IPS DF 6.9 (cell line): Measurements from ENCODE around the gene C2orf68.
"Not testable (repeated sequence)": the region's sequence is repeated elsewhere in the genome, so short reads cannot be mapped to it uniquely, and the experiment has no call there.

ENCODE experiments used
- DNase-seq: peaks from one replicate; pipeline ENCODE4 v3.0.0-alpha.2; 2013; ENCODE audit warnings: low read depth, low spot score
- H3K27ac ChIP-seq: one replicate; pipeline ENCODE4 v1.5.1; 2013; ENCODE audit warnings: low read length, control low read depth
- H3K27me3 ChIP-seq: 2 replicates; pipeline ENCODE4 v1.6.1; 2013; ENCODE audit warnings: mild to moderate bottlenecking, low read length; ENCODE audit not compliant: control insufficient read depth, insufficient read depth
- H3K36me3 ChIP-seq: 2 replicates; pipeline ENCODE4 v1.6.1; 2013; ENCODE audit warnings: low read length; ENCODE audit not compliant: control insufficient read depth, insufficient read depth
- H3K4me1 ChIP-seq: 2 replicates; pipeline ENCODE4 v1.6.1; 2013; ENCODE audit warnings: low read length; ENCODE audit not compliant: control insufficient read depth, insufficient read depth
- H3K4me3 ChIP-seq: 2 replicates; pipeline ENCODE4 v1.5.1; 2013; ENCODE audit warnings: mild to moderate bottlenecking, low read length
- H3K9me3 ChIP-seq: 2 replicates; pipeline ENCODE4 v1.6.1; 2013; ENCODE audit warnings: low read length, inconsistent platforms; ENCODE audit not compliant: control insufficient read depth, insufficient read depth
- whole genome bisulfite sequencing: extraction: QIAGEN DNeasy Blood & Tissue Kit; methylation state at CpG from one replicate; pipeline ENCODE4 v1.1.7; 2013; ENCODE audit warnings: mixed read lengths, missing lambda C conversion rate; ENCODE audit not compliant: insufficient read length, insufficient coverage; 5-methylcytosine and 5-hydroxymethylcytosine counted together

Gene C2orf68, protein sequence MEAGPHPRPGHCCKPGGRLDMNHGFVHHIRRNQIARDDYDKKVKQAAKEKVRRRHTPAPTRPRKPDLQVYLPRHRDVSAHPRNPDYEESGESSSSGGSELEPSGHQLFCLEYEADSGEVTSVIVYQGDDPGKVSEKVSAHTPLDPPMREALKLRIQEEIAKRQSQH

GRCh38 chr2:85611705-85612587, at the start of gene C2orf68:
TSS of gene C2orf68 (minus strand) at chr2:85612066. CDS start at chr2:85611984, 82 bp downstream.
- H3K4me3 ChIP-seq: peak within 1 kb of the TSS; percentile 88
- no CpG with 5 or more reads among the region's 73 CpGs for WGBS
- H3K27ac ChIP-seq: no peak within 1 kb of the TSS
- H3K36me3 ChIP-seq: peaks cover 5% of the 10 kb centered on the region; the same call in 1 of the 2 replicates
- no peaks in the 10 kb centered on the region for H3K9me3 ChIP-seq
- DNase-seq: peak; percentile 75
- H3K4me1 ChIP-seq: no peaks in the 10 kb centered on the region
- no peaks in the 10 kb centered on the region for H3K27me3 ChIP-seq

DNA sequence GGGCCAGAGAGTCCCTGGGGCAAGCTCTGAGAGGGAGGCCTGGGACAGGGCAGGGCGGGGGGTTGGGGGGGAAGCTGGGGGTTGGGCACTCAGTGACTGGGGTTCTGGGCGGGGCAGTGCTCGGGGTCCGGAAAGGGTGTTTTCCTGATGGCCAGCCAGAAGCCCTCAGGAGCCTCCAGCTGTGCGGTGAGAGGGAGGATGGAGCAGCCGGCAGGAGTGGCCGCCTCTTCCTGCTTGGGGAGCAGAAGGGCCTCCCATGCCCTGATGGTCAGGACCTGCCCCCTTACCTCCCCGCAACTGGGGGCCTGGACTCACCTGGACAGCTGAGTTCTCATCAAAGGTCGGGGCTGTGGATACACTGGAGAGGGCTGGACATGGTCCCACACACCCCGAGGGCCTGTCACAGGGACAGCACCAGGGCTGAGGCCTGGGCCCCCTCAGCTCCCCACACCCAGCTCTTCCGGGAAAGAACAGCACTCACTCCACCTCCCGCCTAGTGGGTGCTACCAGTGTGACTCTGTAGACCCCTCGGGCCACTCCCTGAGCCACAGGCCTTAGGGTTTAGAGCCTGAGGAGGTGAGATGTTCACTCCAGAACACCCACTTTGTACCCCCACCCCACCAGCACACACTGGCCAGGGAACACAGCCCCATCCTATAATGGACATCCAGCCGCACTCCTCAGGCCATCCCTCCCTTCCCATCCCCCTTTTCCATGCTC, 49.4 kb upstream of the C2orf68 start:
- H3K36me3 ChIP-seq: peaks cover 5% of the 10 kb centered on the region; the same call in 1 of the 2 replicates
- peaks cover 1% of the 10 kb centered on the region; the same call in 1 of the 2 replicates for H3K4me1 ChIP-seq
- WGBS: no CpG with 5 or more reads among the region's 14 CpGs
- H3K9me3 ChIP-seq: no peaks in the 10 kb centered on the region
- no peak overlapping the region for H3K4me3 ChIP-seq
- no peaks in the 10 kb centered on the region for H3K27me3 ChIP-seq
- H3K27ac ChIP-seq: no peak overlapping the region
- no peak for DNase-seq

- Histone ChIP-seq H3K27ac (no peak overlapping the region), H3K9me3 (no peaks in the 10 kb centered on the region), H3K4me3 (no peak overlapping the region), H3K36me3 (peaks cover 5% of the 10 kb centered on the region; the same call in 1 of the 2 replicates), H3K27me3 (no peaks in the 10 kb centered on the region), H3K4me1 (peaks cover 1% of the 10 kb centered on the region; the same call in 1 of the 2 replicates)
- no CpG with 5 or more reads among the region's 7 CpGs for WGBS
- no peak for DNase-seq
Measured at GRCh38 chr2:85660725-85661124, 48.9 kb upstream of the C2orf68 start.

DNA sequence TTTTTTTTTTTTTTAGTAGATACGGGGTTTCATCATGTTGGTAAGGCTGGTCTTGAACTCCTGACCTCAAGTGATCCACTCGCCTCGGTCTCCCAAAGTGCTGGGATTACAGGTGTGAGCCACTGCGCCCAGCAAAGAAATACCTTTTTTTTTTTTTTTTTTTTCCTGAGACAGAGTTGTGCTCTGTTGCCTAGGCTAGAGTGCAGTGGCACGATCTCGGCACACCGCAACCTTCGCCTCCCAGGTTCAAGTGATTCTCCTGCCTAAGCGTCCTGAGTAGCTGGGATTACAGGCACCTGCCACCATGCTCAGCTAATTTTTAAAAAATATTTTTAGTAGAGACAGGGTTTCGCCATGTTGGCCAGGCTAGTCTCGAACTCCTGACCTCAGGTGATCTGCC, 48.4 kb upstream of the C2orf68 start:
- not testable (repeated sequence) for H3K36me3 ChIP-seq, H3K27me3 ChIP-seq, H3K9me3 ChIP-seq, H3K4me1 ChIP-seq, H3K27ac ChIP-seq, DNase-seq, H3K4me3 ChIP-seq
- no CpG with 5 or more reads among the region's 11 CpGs for WGBS

DNA sequence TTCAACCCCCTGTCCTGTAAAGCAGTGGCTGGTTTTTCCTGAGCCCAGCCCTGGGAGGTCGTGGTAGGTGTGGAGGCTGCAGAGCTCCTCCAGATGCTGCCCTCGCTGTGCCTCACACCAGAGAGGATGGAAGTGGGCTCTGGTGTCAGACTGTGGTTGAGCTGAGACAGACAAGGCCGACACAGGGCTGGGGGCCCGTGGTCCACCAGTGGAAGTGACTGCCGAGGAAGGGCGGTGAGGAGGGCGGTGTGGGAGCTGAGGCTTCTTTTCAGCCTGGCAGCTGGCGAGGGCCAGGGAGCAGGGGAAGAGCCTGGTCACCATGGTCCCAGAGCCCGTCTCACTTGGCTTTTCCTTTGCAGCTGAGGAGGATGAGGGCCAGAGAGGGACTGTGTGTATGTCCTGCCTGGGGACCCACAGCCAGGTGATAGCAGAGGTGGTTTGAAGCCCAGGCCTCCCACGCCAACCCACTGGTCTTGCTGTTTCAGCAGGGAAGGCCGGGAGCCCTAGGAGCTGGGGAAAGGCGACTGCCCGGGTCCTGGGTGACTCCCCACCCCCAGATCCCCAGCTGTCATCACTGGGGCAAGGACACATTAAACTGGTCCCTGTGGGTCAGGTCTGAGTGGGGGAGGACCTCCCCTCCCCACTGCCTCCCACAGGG, 47.6 kb upstream of the C2orf68 start:
- no peak overlapping the region for H3K27ac ChIP-seq
- no CpG with 5 or more reads among the region's 13 CpGs for WGBS
- H3K4me1 ChIP-seq: peaks cover 1% of the 10 kb centered on the region; the same call in 1 of the 2 replicates
- no peaks in the 10 kb centered on the region for H3K27me3 ChIP-seq
- DNase-seq: no peak
- peaks cover 5% of the 10 kb centered on the region; the same call in 1 of the 2 replicates for H3K36me3 ChIP-seq
- H3K4me3 ChIP-seq: no peak overlapping the region
- H3K9me3 ChIP-seq: no peaks in the 10 kb centered on the region

DNA sequence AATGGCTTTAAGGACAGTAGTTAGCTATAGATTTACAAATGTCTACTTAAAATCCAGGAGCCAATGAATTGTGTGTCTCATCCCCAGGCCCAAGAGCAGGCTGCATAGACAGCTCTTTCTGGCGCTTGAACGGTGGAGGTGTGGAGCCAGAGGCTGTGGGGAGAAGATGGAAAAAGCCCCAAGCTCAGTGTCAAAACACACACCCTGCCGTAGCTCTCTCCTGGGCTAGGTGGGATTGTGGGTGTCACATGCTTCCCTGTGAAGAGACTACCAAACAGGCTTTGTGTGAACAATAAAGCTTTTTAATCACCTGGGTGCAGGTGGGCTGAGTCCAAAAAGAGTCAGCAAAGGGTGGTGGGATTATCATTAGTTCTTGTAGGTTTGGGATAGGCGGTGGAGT, 45.5 kb upstream of the C2orf68 start:
- not testable (repeated sequence) for H3K36me3 ChIP-seq, DNase-seq, H3K4me3 ChIP-seq, H3K4me1 ChIP-seq, H3K27ac ChIP-seq, H3K9me3 ChIP-seq, H3K27me3 ChIP-seq
- WGBS: no CpG with 5 or more reads among the region's 4 CpGs

DNA sequence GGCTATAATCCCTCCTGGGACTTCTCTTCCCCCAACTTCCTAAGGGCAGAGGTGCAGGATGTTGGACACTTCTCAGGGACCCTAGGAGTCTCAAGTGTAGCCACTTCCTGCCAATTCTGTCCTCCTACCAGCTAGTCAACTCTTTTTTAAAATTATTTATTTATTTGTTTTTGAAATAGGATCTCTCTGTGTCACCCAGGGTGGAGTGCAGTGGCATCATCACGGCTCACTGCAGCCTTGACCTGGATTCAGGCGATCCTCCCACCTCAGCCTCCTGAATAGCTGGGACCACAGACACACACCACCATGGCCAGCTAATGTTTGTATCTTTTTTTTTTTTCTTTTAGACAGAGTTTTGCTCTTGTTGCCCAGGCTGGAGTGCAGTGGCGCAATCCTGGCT, 44.6 kb upstream of the C2orf68 start:
- no peak overlapping the region for H3K27ac ChIP-seq
- H3K4me1 ChIP-seq: peaks cover 1% of the 10 kb centered on the region; the same call in 1 of the 2 replicates
- no CpG with 5 or more reads among the region's 3 CpGs for whole genome bisulfite sequencing

DNA sequence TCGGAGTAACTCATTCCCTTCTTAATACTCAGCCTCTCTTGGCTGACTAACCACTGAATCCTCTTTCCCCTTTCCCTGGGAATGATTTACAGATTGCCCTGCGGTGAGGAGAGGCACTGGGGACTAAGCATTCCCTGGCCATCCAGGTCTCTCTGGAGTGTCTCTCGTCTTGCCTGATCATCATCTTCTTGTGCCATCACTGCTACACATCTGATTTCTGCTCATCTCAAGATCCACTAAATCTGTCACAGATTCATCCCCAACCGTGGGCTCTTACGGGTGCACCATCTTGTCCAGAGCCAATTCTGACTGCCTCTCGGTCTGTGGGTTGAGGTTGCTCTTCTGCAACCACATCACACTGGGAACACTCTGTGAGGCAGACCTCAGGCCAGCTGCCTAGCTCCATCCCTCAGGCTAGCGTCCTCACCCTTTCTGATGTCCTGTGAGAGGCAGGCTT, 44.1 kb upstream of the C2orf68 start:
- DNase-seq: no peak
- peaks cover 5% of the 10 kb centered on the region; the same call in 1 of the 2 replicates for H3K36me3 ChIP-seq
- no peak overlapping the region for H3K27ac ChIP-seq
- no peak overlapping the region for H3K4me3 ChIP-seq
- H3K27me3 ChIP-seq: no peaks in the 10 kb centered on the region
- H3K9me3 ChIP-seq: no peaks in the 10 kb centered on the region
- WGBS: no CpG with 5 or more reads among the region's 7 CpGs
- H3K4me1 ChIP-seq: peaks cover 1% of the 10 kb centered on the region; the same call in 1 of the 2 replicates

More for the DNA sequence above, 44.6 kb upstream of the C2orf68 start:
- no peak for DNase-seq
- H3K4me3 ChIP-seq: no peak overlapping the region
- no peaks in the 10 kb centered on the region for H3K9me3 ChIP-seq
- H3K27me3 ChIP-seq: no peaks in the 10 kb centered on the region
- H3K36me3 ChIP-seq: peaks cover 5% of the 10 kb centered on the region; the same call in 1 of the 2 replicates

DNA sequence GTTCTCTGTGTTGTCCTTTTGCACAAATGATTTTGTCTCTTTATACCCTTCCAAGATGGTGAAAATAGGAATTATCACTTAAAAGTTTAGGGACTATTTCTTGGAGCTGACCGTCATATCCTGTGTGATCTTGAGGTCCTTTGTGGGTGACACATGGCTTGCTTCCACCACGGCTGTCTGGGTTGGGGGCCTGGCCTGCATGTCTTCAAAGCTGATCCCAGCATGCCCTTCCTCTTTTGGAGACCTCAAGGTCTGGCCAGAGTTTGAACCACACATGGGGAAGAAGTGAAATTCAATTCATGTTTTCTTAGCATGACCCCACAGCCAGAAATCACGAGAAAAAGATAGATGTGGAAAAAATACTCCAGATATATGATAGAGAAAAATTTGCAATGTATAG, 42.1 kb upstream of the C2orf68 start:
- no peak overlapping the region for H3K27ac ChIP-seq
- DNase-seq: no peak

DNA sequence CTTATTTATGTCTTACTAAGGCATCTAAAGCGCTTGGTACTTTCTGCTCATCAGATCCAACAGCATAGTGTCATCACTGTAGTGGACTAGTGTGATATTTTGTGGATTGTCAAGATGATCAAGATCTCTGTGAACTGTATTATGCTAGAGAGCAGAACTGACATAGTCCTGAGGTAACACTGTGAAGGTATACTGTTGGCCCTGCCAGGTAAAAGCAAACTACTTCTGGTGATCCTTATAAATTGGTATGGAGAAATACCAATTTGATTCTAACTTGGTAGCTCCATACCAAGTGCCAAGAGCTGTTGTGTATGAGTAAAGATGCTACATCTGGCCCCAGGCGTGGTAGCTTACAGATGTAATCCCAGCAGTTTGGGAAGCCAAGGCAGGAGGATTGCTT, 40.2 kb upstream of the C2orf68 start:
- no peaks in the 10 kb centered on the region for H3K9me3 ChIP-seq
- H3K4me3 ChIP-seq: no peak overlapping the region
- no CpG with 5 or more reads among the region's 2 CpGs for WGBS
- H3K36me3 ChIP-seq: peaks cover 27% of the 10 kb centered on the region; the same call in 1 of the 2 replicates
- DNase-seq: no peak
- no peaks in the 10 kb centered on the region for H3K4me1 ChIP-seq
- no peak overlapping the region for H3K27ac ChIP-seq
- no peaks in the 10 kb centered on the region for H3K27me3 ChIP-seq

More for the DNA sequence above, 42.1 kb upstream of the C2orf68 start:
- no peaks in the 10 kb centered on the region for H3K27me3 ChIP-seq
- no peak overlapping the region for H3K4me3 ChIP-seq
- peaks cover 11% of the 10 kb centered on the region; the same call in 1 of the 2 replicates for H3K36me3 ChIP-seq
- WGBS: no CpG with 5 or more reads among the region's 3 CpGs
- H3K4me1 ChIP-seq: no peaks in the 10 kb centered on the region
- H3K9me3 ChIP-seq: no peaks in the 10 kb centered on the region
